Kidney epithelial cell (primary cell): ENCODE data around the gene HLA-DQA2. TPM values are rescaled to one million over a fixed set of nuclear protein-coding genes. Genes with fewer than 3 reads are reported as not detected.
"Not testable (repeated sequence)": the region's sequence is repeated elsewhere in the genome, so short reads cannot be mapped to it uniquely, and the experiment has no call there.

Source experiments
- DNase-seq: peaks from one replicate; pipeline ENCODE4 v3.0.0-alpha.2; 2010; ENCODE audit warnings: low read depth
- H3K27me3 ChIP-seq: 2 replicates; pipeline ENCODE4 v1.6.0; 2011; ENCODE audit warnings: low read length; ENCODE audit not compliant: control insufficient read depth, insufficient read depth
- H3K36me3 ChIP-seq: 2 replicates; pipeline ENCODE4 v1.5.1; 2011; ENCODE audit warnings: low read length; ENCODE audit not compliant: control insufficient read depth, insufficient read depth
- H3K4me3 ChIP-seq: 2 replicates; pipeline ENCODE4 v1.5.1; 2011; ENCODE audit warnings: low read depth, mild to moderate bottlenecking, control low read depth, low read length
- total RNA-seq: library from RNA; depleted of rRNA; stranded (reverse); fragments of >200 nt; gene quantifications from 2 replicates; pipeline ENCODE4 v1.2.3, GENCODE V29; 2015
- TF ChIP-seq, protein P1 (sequence below): IDR thresholded peaks from 2 replicates; pipeline ENCODE4 v1.5.1; 2011; ENCODE audit warnings: mild to moderate bottlenecking, moderate library complexity, low read length, control low read depth, inconsistent platforms; ENCODE audit not compliant: insufficient read depth, poor library complexity, severe bottlenecking

Gene HLA-DQA2
- total RNA-seq, 1 donor from 2014 or later = not detected

DNA sequence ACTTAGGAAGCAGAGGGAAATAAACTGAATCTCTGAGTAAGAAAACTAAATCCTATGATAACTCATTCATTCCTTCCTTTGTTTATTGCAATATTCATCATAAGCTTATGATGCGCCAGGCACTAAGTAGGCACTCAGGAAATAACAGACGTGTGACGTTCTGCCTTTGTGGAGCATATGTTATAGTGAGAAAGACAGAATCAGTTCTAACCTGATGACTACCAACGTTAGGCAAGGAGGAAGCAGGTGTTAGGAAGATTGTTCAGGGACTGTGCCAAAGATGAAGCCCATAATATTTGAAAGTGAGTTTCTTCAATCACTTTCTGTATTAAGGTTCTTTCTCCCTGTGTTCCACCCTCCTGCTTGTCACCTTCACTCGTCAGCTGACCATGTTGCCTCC is 3.6 kb downstream of the HLA-DQA2 start:
- DNase-seq = no peak
- H3K36me3 ChIP-seq = no peaks in the 10 kb centered on the region
- H3K4me3 ChIP-seq = no peak overlapping the region
- H3K27me3 ChIP-seq = peaks cover 2% of the 10 kb centered on the region
- TF ChIP-seq, protein P1, sequence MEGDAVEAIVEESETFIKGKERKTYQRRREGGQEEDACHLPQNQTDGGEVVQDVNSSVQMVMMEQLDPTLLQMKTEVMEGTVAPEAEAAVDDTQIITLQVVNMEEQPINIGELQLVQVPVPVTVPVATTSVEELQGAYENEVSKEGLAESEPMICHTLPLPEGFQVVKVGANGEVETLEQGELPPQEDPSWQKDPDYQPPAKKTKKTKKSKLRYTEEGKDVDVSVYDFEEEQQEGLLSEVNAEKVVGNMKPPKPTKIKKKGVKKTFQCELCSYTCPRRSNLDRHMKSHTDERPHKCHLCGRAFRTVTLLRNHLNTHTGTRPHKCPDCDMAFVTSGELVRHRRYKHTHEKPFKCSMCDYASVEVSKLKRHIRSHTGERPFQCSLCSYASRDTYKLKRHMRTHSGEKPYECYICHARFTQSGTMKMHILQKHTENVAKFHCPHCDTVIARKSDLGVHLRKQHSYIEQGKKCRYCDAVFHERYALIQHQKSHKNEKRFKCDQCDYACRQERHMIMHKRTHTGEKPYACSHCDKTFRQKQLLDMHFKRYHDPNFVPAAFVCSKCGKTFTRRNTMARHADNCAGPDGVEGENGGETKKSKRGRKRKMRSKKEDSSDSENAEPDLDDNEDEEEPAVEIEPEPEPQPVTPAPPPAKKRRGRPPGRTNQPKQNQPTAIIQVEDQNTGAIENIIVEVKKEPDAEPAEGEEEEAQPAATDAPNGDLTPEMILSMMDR = no peak

DNA sequence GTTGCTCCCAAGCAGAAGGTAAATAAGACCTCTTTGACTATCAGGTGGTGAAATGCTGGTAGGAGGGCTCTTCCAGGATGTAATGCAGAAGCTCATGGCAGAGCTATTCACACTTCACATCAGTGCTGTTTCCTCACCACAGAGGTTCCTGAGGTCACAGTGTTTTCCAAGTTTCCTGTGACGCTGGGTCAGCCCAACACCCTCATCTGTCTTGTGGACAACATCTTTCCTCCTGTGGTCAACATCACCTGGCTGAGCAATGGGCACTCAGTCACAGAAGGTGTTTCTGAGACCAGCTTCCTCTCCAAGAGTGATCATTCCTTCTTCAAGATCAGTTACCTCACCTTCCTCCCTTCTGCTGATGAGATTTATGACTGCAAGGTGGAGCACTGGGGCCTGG is 4.5 kb downstream of the HLA-DQA2 start:
- DNase-seq, H3K36me3 ChIP-seq, H3K4me3 ChIP-seq, H3K27me3 ChIP-seq: not testable (repeated sequence)

DNA sequence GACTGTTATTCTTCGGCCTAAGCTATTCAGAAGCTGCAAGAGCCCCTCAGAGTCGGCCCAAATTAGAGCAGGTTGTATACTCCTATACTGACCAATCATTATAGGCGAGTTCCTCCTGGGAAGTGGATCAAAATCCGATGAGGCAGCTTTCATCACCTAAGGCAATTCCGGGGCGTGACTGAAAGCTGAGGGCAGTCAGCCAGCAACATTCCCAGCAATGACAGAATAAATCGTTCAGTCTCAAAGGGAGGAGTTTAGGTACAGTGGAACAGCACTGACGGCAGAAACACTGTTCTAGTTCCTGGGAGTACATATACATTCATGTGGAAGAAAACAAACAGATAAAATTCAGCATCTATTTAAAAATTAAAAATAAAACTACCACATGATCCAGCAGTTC is 11.4 kb downstream of the HLA-DQA2 start:
- Histone ChIP-seq H3K27me3 (peaks cover 4% of the 10 kb centered on the region), H3K36me3 (no peaks in the 10 kb centered on the region), H3K4me3 (no peak overlapping the region)
- no peak for DNase-seq
- TF ChIP-seq, protein P1 = no peak

DNA sequence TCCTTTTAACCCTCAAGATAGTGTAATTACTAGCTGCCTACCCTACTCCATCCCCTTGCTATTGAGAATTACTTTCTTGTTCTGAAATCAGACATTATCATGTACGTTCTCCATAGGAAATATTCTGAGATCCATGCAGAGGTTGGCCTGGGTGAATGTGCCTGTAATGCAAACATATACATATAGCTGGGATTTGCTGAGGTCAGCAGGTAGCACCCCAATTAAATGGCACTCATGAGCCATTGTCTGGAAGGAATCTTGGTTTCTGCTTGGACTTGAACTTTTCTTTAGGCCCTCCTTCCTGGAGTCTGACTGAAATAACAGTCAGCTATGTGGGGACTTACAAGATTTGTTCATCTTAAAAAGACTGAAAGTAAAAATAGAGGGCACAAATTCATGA is 18.5 kb downstream of the HLA-DQA2 start:
- no peaks in the 10 kb centered on the region for H3K36me3 ChIP-seq
- no peak for DNase-seq
- H3K27me3 ChIP-seq = peaks cover 13% of the 10 kb centered on the region
- TF ChIP-seq, protein P1 = no peak
- no peak overlapping the region for H3K4me3 ChIP-seq

DNA sequence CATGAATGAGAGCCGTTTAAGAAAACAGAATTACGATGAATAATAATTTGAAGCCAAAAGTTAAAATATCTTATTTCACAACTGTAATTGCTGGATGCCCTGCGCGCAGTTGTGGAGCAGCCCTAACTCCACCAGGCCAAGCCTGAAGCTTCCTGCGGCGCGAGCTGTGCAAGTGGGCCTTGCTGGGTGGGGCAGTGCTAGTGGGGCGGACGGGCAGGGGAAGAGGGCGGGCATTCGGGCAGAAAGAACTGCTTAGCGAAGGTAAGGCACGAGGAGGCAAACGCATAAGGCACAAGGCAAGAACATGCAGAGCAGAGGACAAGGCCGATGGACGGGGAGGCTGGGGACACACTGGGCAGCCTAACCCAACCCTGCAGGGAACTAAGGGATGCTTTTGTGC is 19.9 kb downstream of the HLA-DQA2 start:
- TF ChIP-seq, protein P1 = no peak
- peaks cover 9% of the 10 kb centered on the region for H3K27me3 ChIP-seq
- DNase-seq = no peak
- no peak overlapping the region for H3K4me3 ChIP-seq
- H3K36me3 ChIP-seq = no peaks in the 10 kb centered on the region

DNA sequence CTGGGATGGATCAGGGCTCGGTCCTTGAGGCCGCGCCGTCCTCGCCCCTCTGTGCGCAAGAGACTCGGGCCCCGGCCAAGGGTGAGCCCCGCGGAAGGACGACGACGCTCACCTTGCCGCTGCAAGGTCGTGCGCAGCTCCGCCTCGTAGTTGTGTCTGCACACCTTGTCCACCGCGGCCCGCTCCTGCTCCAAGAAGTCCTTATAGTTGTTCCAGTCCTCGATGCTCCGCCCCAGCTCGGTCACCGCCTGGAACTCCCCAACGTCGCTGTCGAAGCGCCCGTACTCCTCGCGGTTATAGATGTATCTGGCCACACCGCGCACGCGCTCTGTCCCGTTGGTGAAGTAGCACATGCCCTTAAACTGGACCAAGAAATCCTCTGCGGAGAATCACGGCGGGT is 20.4 kb downstream of the HLA-DQA2 start:
- Histone ChIP-seq H3K36me3 (no peaks in the 10 kb centered on the region), H3K4me3 (no peak overlapping the region), H3K27me3 (peaks cover 9% of the 10 kb centered on the region)
- TF ChIP-seq, protein P1 = no peak
- no peak for DNase-seq
